Astrocyte (in vitro differentiated cells and primary cell): ENCODE results near the gene CFDP1. TPM values are rescaled to one million over a fixed set of nuclear protein-coding genes. Genes with fewer than 3 reads are reported as not detected.

Experiments used
- DNase-seq: peaks from one replicate; pipeline ENCODE4 v3.0.0-alpha.2; 2010; ENCODE audit warnings: low read depth
- FAIRE-seq: peaks from 2 replicates; lab custom pipeline; 2011; peaks lifted over from hg19 to GRCh38; lab: Jason Lieb, UNC
- H2AFZ ChIP-seq: 2 replicates; pipeline ENCODE4 v1.6.0; 2012; ENCODE audit warnings: low read depth, low read length, inconsistent platforms
- H3K27ac ChIP-seq: 2 replicates; pipeline ENCODE4 v1.5.1; 2011; ENCODE audit warnings: low read depth, low read length, inconsistent platforms
- H3K27me3 ChIP-seq: 2 replicates; pipeline ENCODE4 v1.6.0; 2011; ENCODE audit warnings: low read length, inconsistent platforms; ENCODE audit not compliant: insufficient read depth
- H3K36me3 ChIP-seq: 2 replicates; pipeline ENCODE4 v1.5.1; 2011; ENCODE audit warnings: low read length, inconsistent platforms; ENCODE audit not compliant: insufficient read depth
- H3K4me1 ChIP-seq: 2 replicates; pipeline ENCODE4 v1.5.1; 2011; ENCODE audit warnings: low read length, inconsistent platforms; ENCODE audit not compliant: insufficient read depth
- H3K4me2 ChIP-seq: 2 replicates; pipeline ENCODE4 v1.6.0; 2012; ENCODE audit warnings: low read length, inconsistent platforms
- H3K4me3 ChIP-seq: 2 replicates; pipeline ENCODE4 v1.5.1; 2011; ENCODE audit warnings: low read depth, mild to moderate bottlenecking, low read length, inconsistent platforms; ENCODE audit not compliant: insufficient read depth
- H3K79me2 ChIP-seq: 2 replicates; pipeline ENCODE4 v1.6.0; 2012; ENCODE audit warnings: mild to moderate bottlenecking, low read length, inconsistent platforms; ENCODE audit not compliant: insufficient read depth
- H3K9ac ChIP-seq: 2 replicates; pipeline ENCODE4 v1.6.0; 2012; ENCODE audit warnings: mild to moderate bottlenecking, low read length, inconsistent platforms
- H3K9me3 ChIP-seq: 2 replicates; pipeline ENCODE4 v1.5.1; 2012; ENCODE audit warnings: low read depth, mild to moderate bottlenecking, low read length, inconsistent platforms; ENCODE audit not compliant: insufficient read depth
- H4K20me1 ChIP-seq: 2 replicates; pipeline ENCODE4 v1.6.0; 2012; ENCODE audit warnings: low read length, inconsistent platforms; ENCODE audit not compliant: insufficient read depth
- H3K27ac Mint-ChIP-seq: one replicate; pipeline ENCODE4 v1.8.0; 2021; ENCODE audit warnings: mild to moderate bottlenecking, mixed read lengths; ENCODE audit not compliant: unreplicated experiment
- H3K27me3 Mint-ChIP-seq: one replicate; pipeline ENCODE4 v1.8.0; 2021; ENCODE audit warnings: low read depth, mixed read lengths; ENCODE audit not compliant: unreplicated experiment
- H3K36me3 Mint-ChIP-seq: one replicate; pipeline ENCODE4 v1.8.0; 2021; ENCODE audit warnings: low read depth, mixed read lengths; ENCODE audit not compliant: unreplicated experiment
- H3K4me1 Mint-ChIP-seq: one replicate; pipeline ENCODE4 v1.8.0; 2021; ENCODE audit warnings: low read depth, mixed read lengths; ENCODE audit not compliant: unreplicated experiment
- H3K4me3 Mint-ChIP-seq: one replicate; pipeline ENCODE4 v1.8.0; 2021; ENCODE audit warnings: mild to moderate bottlenecking, moderate library complexity, mixed read lengths; ENCODE audit not compliant: unreplicated experiment
- H3K9me3 Mint-ChIP-seq: one replicate; pipeline ENCODE4 v1.8.0; 2021; ENCODE audit warnings: mild to moderate bottlenecking, mixed read lengths; ENCODE audit not compliant: unreplicated experiment
- CTCF ChIP-seq: IDR thresholded peaks from 2 replicates; pipeline ENCODE4 v1.5.1; 2011; ENCODE audit warnings: low read depth, mild to moderate bottlenecking, inconsistent platforms, low read length, moderate library complexity; ENCODE audit not compliant: insufficient read depth
- EZH2 ChIP-seq: IDR thresholded peaks from 2 replicates; pipeline ENCODE4 v1.6.1; 2012; ENCODE audit warnings: mild to moderate bottlenecking, low read length, inconsistent platforms; ENCODE audit not compliant: insufficient read depth
- total RNA-seq: library from RNA; stranded (reverse); gene quantifications from 2 replicates; pipeline ENCODE4 v1.2.1, GENCODE V29; 2021

Gene CFDP1
- total RNA-seq, 1 donor from 2014 or later, result 36.9 TPM

DNA sequence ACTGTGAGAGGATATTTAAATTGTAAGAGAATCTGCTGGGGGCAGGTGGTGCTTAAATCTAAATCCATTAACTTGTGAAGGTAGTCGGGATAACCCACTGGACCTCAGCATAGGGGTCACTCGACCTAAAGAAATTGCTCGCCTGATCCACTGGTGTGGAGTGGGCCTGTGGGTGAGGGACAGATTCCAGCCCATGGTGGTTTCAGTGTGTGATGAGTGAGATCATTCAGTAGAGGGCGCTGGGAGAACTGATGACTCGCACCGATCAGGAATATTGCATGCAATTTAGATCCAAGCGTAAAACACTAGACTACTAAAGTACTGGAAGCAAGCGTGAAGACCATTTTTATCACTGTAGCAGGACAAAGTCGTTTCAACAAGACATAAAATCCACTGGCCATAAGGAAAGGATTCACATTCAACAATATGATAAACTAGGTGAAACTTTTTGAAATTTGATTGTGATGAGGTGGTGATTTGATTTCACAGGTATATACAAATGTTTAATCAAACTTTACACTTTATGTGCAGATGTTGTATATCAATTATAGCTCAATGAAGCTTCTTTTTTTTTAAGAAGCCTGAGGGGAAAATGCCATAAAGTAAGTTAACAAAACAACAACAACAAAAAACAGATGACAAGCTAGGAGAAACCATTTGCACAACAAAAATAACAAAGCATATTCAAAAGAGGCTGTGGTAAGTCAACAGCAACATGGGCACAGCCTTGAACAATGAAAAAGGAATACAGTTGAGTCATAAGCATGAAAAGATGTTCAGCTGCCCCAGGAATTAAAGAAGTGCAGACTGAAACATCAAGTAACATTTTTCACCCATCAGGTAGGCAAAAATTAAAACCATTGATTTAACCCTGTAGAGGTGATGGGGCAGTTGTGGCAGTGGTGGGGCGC, 38.7 kb upstream of the CFDP1 start:
- DNase-seq (peak; percentile 28), FAIRE-seq (peak; percentile 86)
- no peak overlapping the region for H3K27ac Mint-ChIP-seq
- peak; percentile 73 for TF ChIP-seq CTCF
- TF ChIP-seq EZH2, result no peak
- Histone ChIP-seq H3K79me2 (no peaks in the 10 kb centered on the region), H4K20me1 (no peaks in the 10 kb centered on the region), H3K9me3 (no peaks in the 10 kb centered on the region), H3K4me1 (no peaks in the 10 kb centered on the region), H3K9ac (no peak overlapping the region), H3K4me2 (no peak overlapping the region), H2AFZ (no peak overlapping the region), H3K27me3 (no peaks in the 10 kb centered on the region), H3K36me3 (no peaks in the 10 kb centered on the region), H3K27ac (no peak overlapping the region), H3K4me3 (no peak overlapping the region)
- H3K4me3 Mint-ChIP-seq, result no peak overlapping the region
- no peaks in the 10 kb centered on the region for H3K4me1 Mint-ChIP-seq
- H3K36me3 Mint-ChIP-seq, result no peaks in the 10 kb centered on the region
- no peaks in the 10 kb centered on the region for H3K27me3 Mint-ChIP-seq
- peaks cover 4% of the 10 kb centered on the region for H3K9me3 Mint-ChIP-seq

- Histone ChIP-seq H3K36me3 (no peaks in the 10 kb centered on the region), H2AFZ (no peak overlapping the region), H4K20me1 (peaks cover 21% of the 10 kb centered on the region), H3K79me2 (peaks cover 25% of the 10 kb centered on the region), H3K9ac (no peak overlapping the region), H3K4me2 (no peak overlapping the region), H3K4me1 (peaks cover 3% of the 10 kb centered on the region), H3K9me3 (no peaks in the 10 kb centered on the region), H3K27ac (no peak overlapping the region), H3K4me3 (no peak overlapping the region), H3K27me3 (no peaks in the 10 kb centered on the region)
- H3K4me1 Mint-ChIP-seq, result peaks cover 4% of the 10 kb centered on the region
- no peaks in the 10 kb centered on the region for H3K36me3 Mint-ChIP-seq
- no peak overlapping the region for H3K4me3 Mint-ChIP-seq
- H3K27ac Mint-ChIP-seq, result no peak overlapping the region
- no peak for TF ChIP-seq EZH2
- TF ChIP-seq CTCF, result no peak
- FAIRE-seq (no peak), DNase-seq (no peak)
- H3K9me3 Mint-ChIP-seq, result no peaks in the 10 kb centered on the region
- H3K27me3 Mint-ChIP-seq, result no peaks in the 10 kb centered on the region
Observed at GRCh38 chr16:75466760-75467159, 33.5 kb upstream of the CFDP1 start.
